Kasumi-1 (cell line): ENCODE measurements around the gene SMIM20.
A peak's percentile ranks its signal among the peaks of the same experiment; 100 is the strongest.

Experiments used
- DNase-seq, 2 experiments: peaks; one replicate each; lab custom pipeline; 2025; lab: John Stamatoyannopoulos, UW

Gene SMIM20

GRCh38 chr4:25926462-25926861 is 12.4 kb downstream of the SMIM20 start:
- no peak for DNase-seq

GRCh38 chr4:25927361-25928195 is 13.6 kb downstream of the SMIM20 start:
- DNase-seq = no peak

- no peak for DNase-seq
Observed at GRCh38 chr4:25928379-25929297, 14.6 kb downstream of the SMIM20 start.

GRCh38 chr4:25929298-25929686 is 15.3 kb downstream of the SMIM20 start:
- DNase-seq = no peak

- no peak for DNase-seq
Observed at GRCh38 chr4:25930731-25931354, 16.8 kb downstream of the SMIM20 start.

- DNase-seq = no peak
Observed at GRCh38 chr4:25936696-25937095, 22.7 kb downstream of the SMIM20 start.

GRCh38 chr4:25937801-25938200 is 23.8 kb downstream of the SMIM20 start:
- no peak for DNase-seq

GRCh38 chr4:25938366-25938765 is 24.3 kb downstream of the SMIM20 start:
- DNase-seq = no peak

- peak; percentile 40 to 41 for DNase-seq
Observed at GRCh38 chr4:25938787-25939186, 24.8 kb downstream of the SMIM20 start.

GRCh38 chr4:25939330-25939729 is 25.3 kb downstream of the SMIM20 start:
- DNase-seq = peak in 1 of 2 experiments; percentile 17

GRCh38 chr4:25941457-25942221 is 27.6 kb downstream of the SMIM20 start:
- DNase-seq = no peak

GRCh38 chr4:25943312-25943711 is 29.3 kb downstream of the SMIM20 start:
- no peak for DNase-seq

- DNase-seq = no peak
Observed at GRCh38 chr4:25943805-25944204, 29.8 kb downstream of the SMIM20 start.

- DNase-seq = no peak
Observed at GRCh38 chr4:25948051-25948450, 34.0 kb downstream of the SMIM20 start.

GRCh38 chr4:25949173-25949748 is 35.2 kb downstream of the SMIM20 start:
- no peak for DNase-seq

- DNase-seq = no peak
Observed at GRCh38 chr4:25949994-25950393, 36.0 kb downstream of the SMIM20 start.

GRCh38 chr4:25950461-25951389 is 36.7 kb downstream of the SMIM20 start:
- DNase-seq = peak; percentile 75 to 85

- no peak for DNase-seq
Observed at GRCh38 chr4:25951390-25951952, 37.5 kb downstream of the SMIM20 start.

GRCh38 chr4:25953740-25954139 is 39.7 kb downstream of the SMIM20 start:
- peak in 1 of 2 experiments; percentile 6 for DNase-seq
